Left kidney (tissue), 8 donors: ENCODE measurements around the gene PKNOX2. TPM values are rescaled to one million over a fixed set of nuclear protein-coding genes. Genes with fewer than 3 reads are reported as not detected.

Experiments used
- DNase-seq: peaks from one replicate; pipeline ENCODE4 v3.0.0-alpha.2; 2013
- long read RNA-seq, 8 donors: transcript quantifications; one replicate each; lab custom pipeline, GENCODE V29; 2026
- polyA plus RNA-seq: library from polyadenylated mRNA; unstranded; fragments of 120-200 nt; gene quantifications from one replicate; pipeline ENCODE4 v1.2.1, GENCODE V29; 2013; ENCODE audit not compliant: insufficient read length

PKNOX2 gene
- polyA plus RNA-seq: 13.9 TPM
- long read RNA-seq, donor 1, partial matches to known transcripts: 0 of 2 reads
- long read RNA-seq, donor 1, other reads (novel, unspliced or antisense): 0 of 2 reads
- long read RNA-seq, donor 2, partial matches to known transcripts: 0 of 2 reads
- long read RNA-seq, donor 2, other reads (novel, unspliced or antisense): 0 of 2 reads
- long read RNA-seq, donor 3: 0 reads
- long read RNA-seq, donor 4: 0 reads
- long read RNA-seq, donor 5: 0 reads
- long read RNA-seq, donor 6: 0 reads
- long read RNA-seq, donor 7, partial matches to known transcripts: 0 of 2 reads
- long read RNA-seq, donor 7, other reads (novel, unspliced or antisense): 0 of 2 reads
- long read RNA-seq, donor 8: 0 reads

- DNase-seq: peak; percentile 85
Observed at GRCh38 chr11:125164422-125165110, at the start of gene PKNOX2. Gene PKNOX2, plus strand, starts transcription at chr11:125164751. Its CDS starts 186,555 bp downstream, at chr11:125351306.

GRCh38 chr11:125117429-125117828 lies 47.1 kb upstream of the PKNOX2 start:
- no peak for DNase-seq

- no peak for DNase-seq
Observed at GRCh38 chr11:125123194-125123946, 41.2 kb upstream of the PKNOX2 start.

- no peak for DNase-seq
Observed at GRCh38 chr11:125123947-125124617, 40.5 kb upstream of the PKNOX2 start.

- no peak for DNase-seq
Observed at GRCh38 chr11:125124618-125124992, 39.9 kb upstream of the PKNOX2 start.

GRCh38 chr11:125128450-125128849 lies 36.1 kb upstream of the PKNOX2 start:
- no peak for DNase-seq

- no peak for DNase-seq
Observed at GRCh38 chr11:125129316-125129993, 35.1 kb upstream of the PKNOX2 start.

- no peak for DNase-seq
Observed at GRCh38 chr11:125132071-125132470, 32.5 kb upstream of the PKNOX2 start.

- no peak for DNase-seq
Observed at GRCh38 chr11:125132596-125132995, 32.0 kb upstream of the PKNOX2 start.

- no peak for DNase-seq
Observed at GRCh38 chr11:125136001-125136400, 28.6 kb upstream of the PKNOX2 start.

- no peak for DNase-seq
Observed at GRCh38 chr11:125138966-125139365, 25.6 kb upstream of the PKNOX2 start.

GRCh38 chr11:125139778-125140177 lies 24.8 kb upstream of the PKNOX2 start:
- no peak for DNase-seq

- DNase-seq: no peak
Observed at GRCh38 chr11:125140233-125140632, 24.3 kb upstream of the PKNOX2 start.

GRCh38 chr11:125141178-125141577 lies 23.4 kb upstream of the PKNOX2 start:
- no peak for DNase-seq

- DNase-seq: no peak
Observed at GRCh38 chr11:125141686-125142535, 22.6 kb upstream of the PKNOX2 start.

- no peak for DNase-seq
Observed at GRCh38 chr11:125146232-125146631, 18.3 kb upstream of the PKNOX2 start.

- DNase-seq: no peak
Observed at GRCh38 chr11:125147280-125147679, 17.3 kb upstream of the PKNOX2 start.

- no peak for DNase-seq
Observed at GRCh38 chr11:125148011-125148410, 16.5 kb upstream of the PKNOX2 start.

GRCh38 chr11:125148743-125149142 lies 15.8 kb upstream of the PKNOX2 start:
- DNase-seq: no peak

GRCh38 chr11:125153837-125154236 lies 10.7 kb upstream of the PKNOX2 start:
- no peak for DNase-seq
